T follicular helper cell (primary cell): ENCODE data around the gene TSPAN9.

Experiments used
- DNase-seq: peaks from one replicate; pipeline ENCODE4 v3.0.0-alpha.2; 2020; ENCODE audit warnings: low read depth

The TSPAN9 gene

GRCh38 chr12:3187846-3188770 is 110.9 kb downstream of the TSPAN9 start:
- DNase-seq: no peak

GRCh38 chr12:3189282-3189681 is 112.1 kb downstream of the TSPAN9 start:
- DNase-seq: no peak

GRCh38 chr12:3190101-3190500 is 112.9 kb downstream of the TSPAN9 start:
- DNase-seq: no peak

GRCh38 chr12:3191450-3191849 is 114.3 kb downstream of the TSPAN9 start:
- no peak for DNase-seq

- no peak for DNase-seq
These were observed 115.0 kb downstream of the TSPAN9 start for GRCh38 chr12:3192221-3192620.

- DNase-seq: no peak
These were observed 116.0 kb downstream of the TSPAN9 start for GRCh38 chr12:3193131-3193530.

GRCh38 chr12:3193755-3194154 is 116.6 kb downstream of the TSPAN9 start:
- DNase-seq: no peak

GRCh38 chr12:3195337-3195736 is 118.2 kb downstream of the TSPAN9 start:
- no peak for DNase-seq

GRCh38 chr12:3195859-3196483 is 118.8 kb downstream of the TSPAN9 start:
- no peak for DNase-seq

- DNase-seq: no peak
These were observed 119.3 kb downstream of the TSPAN9 start for GRCh38 chr12:3196488-3196887.

- DNase-seq: no peak
These were observed 120.1 kb downstream of the TSPAN9 start for GRCh38 chr12:3197131-3197818.

- DNase-seq: no peak
These were observed 122.4 kb downstream of the TSPAN9 start for GRCh38 chr12:3199551-3200031.

- DNase-seq: no peak
These were observed 122.9 kb downstream of the TSPAN9 start for GRCh38 chr12:3200032-3200617.

GRCh38 chr12:3200814-3201233 is 123.6 kb downstream of the TSPAN9 start:
- DNase-seq: no peak

- DNase-seq: no peak
These were observed 124.3 kb downstream of the TSPAN9 start for GRCh38 chr12:3201339-3202051.

GRCh38 chr12:3202096-3202495 is 124.9 kb downstream of the TSPAN9 start:
- DNase-seq: no peak

- DNase-seq: peak; percentile 25
These were observed 125.7 kb downstream of the TSPAN9 start for GRCh38 chr12:3202734-3203446.

GRCh38 chr12:3203713-3204112 is 126.5 kb downstream of the TSPAN9 start:
- no peak for DNase-seq

- no peak for DNase-seq
These were observed 127.0 kb downstream of the TSPAN9 start for GRCh38 chr12:3204143-3204542.

GRCh38 chr12:3204730-3205531 is 127.8 kb downstream of the TSPAN9 start:
- DNase-seq: no peak
